ENCODE data around the gene GFRA1.

GRCh38 chr10:116304923-116305322 lies 31.9 kb upstream of the GFRA1 start:
- no peak for TF ChIP-seq CTCF (IDR thresholded peaks at IDR 0.05)
- TF ChIP-seq EZH2 (IDR thresholded peaks at IDR 0.05) = no peak
